GM12873 (cell line): ENCODE data around the gene COL2A1.

Experiments used
- TF ChIP-seq, protein P1 (sequence below): IDR thresholded peaks from 2 replicates; pipeline ENCODE4 v1.5.1; 2012; ENCODE audit warnings: low read depth, mild to moderate bottlenecking, moderate library complexity, low read length, control low read depth; ENCODE audit not compliant: insufficient read depth; ENCODE audit errors: missing control alignments

The COL2A1 gene

DNA sequence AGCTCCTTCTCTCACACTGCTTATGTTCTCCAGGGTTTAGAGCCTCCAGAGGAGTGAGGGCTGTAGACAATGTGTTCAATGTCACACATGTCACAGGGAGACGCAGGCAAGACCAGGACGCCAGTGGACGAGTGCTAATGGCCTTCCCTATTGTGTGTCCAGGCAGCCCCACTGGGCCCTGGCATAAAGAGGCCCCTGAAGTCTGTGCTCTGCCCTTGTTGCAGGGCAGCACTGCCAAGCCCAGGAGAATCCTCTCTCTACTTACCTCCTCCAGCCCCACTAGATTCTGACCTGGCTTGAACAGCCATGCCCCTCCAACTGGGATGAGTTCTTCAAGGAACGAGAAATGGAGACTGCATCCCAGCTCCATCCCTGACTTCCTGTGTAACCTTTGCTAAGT lies 65.7 kb downstream of the COL2A1 start:
- TF ChIP-seq, protein P1, sequence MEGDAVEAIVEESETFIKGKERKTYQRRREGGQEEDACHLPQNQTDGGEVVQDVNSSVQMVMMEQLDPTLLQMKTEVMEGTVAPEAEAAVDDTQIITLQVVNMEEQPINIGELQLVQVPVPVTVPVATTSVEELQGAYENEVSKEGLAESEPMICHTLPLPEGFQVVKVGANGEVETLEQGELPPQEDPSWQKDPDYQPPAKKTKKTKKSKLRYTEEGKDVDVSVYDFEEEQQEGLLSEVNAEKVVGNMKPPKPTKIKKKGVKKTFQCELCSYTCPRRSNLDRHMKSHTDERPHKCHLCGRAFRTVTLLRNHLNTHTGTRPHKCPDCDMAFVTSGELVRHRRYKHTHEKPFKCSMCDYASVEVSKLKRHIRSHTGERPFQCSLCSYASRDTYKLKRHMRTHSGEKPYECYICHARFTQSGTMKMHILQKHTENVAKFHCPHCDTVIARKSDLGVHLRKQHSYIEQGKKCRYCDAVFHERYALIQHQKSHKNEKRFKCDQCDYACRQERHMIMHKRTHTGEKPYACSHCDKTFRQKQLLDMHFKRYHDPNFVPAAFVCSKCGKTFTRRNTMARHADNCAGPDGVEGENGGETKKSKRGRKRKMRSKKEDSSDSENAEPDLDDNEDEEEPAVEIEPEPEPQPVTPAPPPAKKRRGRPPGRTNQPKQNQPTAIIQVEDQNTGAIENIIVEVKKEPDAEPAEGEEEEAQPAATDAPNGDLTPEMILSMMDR = no peak

DNA sequence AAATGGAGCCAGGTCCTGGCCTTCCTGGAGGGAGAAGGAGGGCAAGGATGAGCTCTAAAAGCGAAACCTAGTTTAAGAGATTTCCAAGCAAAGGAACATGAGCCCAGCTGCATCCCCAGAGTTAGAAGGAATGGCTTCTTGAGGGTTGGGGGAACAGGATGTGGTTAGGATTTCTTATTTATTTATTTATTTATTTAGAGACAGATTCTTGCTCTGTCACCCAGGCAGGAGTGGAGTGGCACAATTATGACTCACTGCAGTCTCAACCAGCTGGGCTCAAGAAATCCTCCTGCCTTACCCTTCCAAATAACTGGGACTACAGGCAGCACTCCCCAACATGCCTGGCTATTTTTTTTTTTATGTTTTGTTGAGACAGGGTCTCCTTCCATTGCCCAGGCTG lies 66.2 kb downstream of the COL2A1 start:
- TF ChIP-seq, protein P1 = no peak

DNA sequence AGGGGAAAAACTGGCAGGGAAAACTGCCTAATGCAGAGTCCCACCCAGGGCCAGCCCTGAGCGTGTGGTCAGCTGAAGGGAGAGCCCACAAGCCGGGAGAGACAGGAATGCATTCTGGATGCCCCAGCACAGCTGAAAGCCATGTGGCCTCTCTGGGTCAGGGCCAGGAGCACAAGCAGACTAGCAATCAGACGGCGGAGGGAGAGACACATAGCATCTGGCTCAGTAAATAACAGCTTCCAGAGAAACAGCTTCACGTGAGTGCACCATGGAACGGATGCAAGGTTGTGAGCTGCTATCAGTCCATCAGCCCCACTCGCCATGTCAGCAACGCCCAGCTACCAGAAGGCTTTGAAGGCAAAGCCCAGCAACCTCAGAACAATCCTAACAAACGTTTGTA lies 69.1 kb downstream of the COL2A1 start:
- TF ChIP-seq, protein P1 = no peak

- TF ChIP-seq, protein P1 = no peak
These were observed 73.1 kb downstream of the COL2A1 start for GRCh38 chr12:47931187-47931586.

- TF ChIP-seq, protein P1 = no peak
These were observed 73.6 kb downstream of the COL2A1 start for GRCh38 chr12:47930634-47931033.

DNA sequence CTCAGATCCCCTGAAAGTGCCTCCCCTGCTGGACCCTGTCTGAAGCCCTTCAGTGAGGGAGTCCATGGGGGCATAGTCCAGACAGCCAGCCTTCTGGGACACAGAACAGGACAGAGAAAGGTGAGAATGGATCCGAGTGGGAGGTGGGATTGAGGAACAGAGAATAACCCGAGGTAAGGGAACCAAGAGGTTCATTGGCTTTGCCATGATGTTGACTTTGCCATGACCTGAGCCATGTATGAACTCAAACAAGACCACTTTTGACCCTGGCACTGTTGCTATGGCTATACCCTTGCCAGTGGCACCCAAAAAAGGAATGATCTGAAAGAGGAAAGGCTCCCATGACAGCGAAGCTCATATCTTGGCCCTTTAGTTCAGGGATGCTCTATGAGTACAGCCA lies 76.9 kb downstream of the COL2A1 start:
- TF ChIP-seq, protein P1 = no peak
